HEK293T (cell line): ENCODE measurements around the gene MMP24.

Experiments used
- ARNT ChIP-seq: fragments of 450-650 bp; IDR thresholded peaks from 2 replicates; pipeline ENCODE4 v1.6.1; 2017; ENCODE audit warnings: mild to moderate bottlenecking
- CTBP1 ChIP-seq: fragments of 450-650 bp; IDR thresholded peaks from 2 replicates; pipeline ENCODE4 v1.6.1; 2016; ENCODE audit warnings: borderline replicate concordance
- ELF4 ChIP-seq: fragments of 450-650 bp; IDR thresholded peaks from 2 replicates; pipeline ENCODE4 v1.6.1; 2017; ENCODE audit warnings: antibody characterized with exemption
- FOXA1 ChIP-seq: fragments of 450-650 bp; IDR thresholded peaks from 2 replicates; pipeline ENCODE4 v1.6.1; 2016; ENCODE audit warnings: mild to moderate bottlenecking
- FOXK2 ChIP-seq: fragments of 450-650 bp; IDR thresholded peaks from 2 replicates; pipeline ENCODE4 v1.6.1; 2016; ENCODE audit warnings: mild to moderate bottlenecking
- FOXM1 ChIP-seq: fragments of 450-650 bp; IDR thresholded peaks from 2 replicates; pipeline ENCODE4 v1.6.1; 2017; ENCODE audit warnings: mild to moderate bottlenecking, borderline replicate concordance
- HDGF ChIP-seq: fragments of 450-650 bp; IDR thresholded peaks from 2 replicates; pipeline ENCODE4 v1.6.1; 2017; ENCODE audit warnings: antibody characterized with exemption, borderline replicate concordance
- L3MBTL2 ChIP-seq: fragments of 450-650 bp; conservative IDR thresholded peaks from 2 replicates; pipeline ENCODE4 v1.6.1; 2016; ENCODE audit warnings: mild to moderate bottlenecking
- LEF1 ChIP-seq: fragments of 450-650 bp; IDR thresholded peaks from 2 replicates; pipeline ENCODE4 v1.6.1; 2017; ENCODE audit warnings: mild to moderate bottlenecking, borderline replicate concordance
- NFRKB ChIP-seq: fragments of 450-650 bp; IDR thresholded peaks from 2 replicates; pipeline ENCODE4 v1.6.1; 2016; ENCODE audit warnings: mild to moderate bottlenecking, moderate library complexity
- SP1 ChIP-seq: fragments of 450-650 bp; IDR thresholded peaks from 2 replicates; pipeline ENCODE4 v1.6.1; 2017
- TARDBP ChIP-seq: fragments of 450-650 bp; IDR thresholded peaks from 2 replicates; pipeline ENCODE4 v1.6.1; 2016

- TF ChIP-seq FOXA1 = no peak
- TF ChIP-seq FOXM1 = no peak
- TF ChIP-seq HDGF = no peak
- TF ChIP-seq SP1 = no peak
- no peak for TF ChIP-seq FOXK2
- no peak for TF ChIP-seq L3MBTL2
- TF ChIP-seq ARNT = no peak
- no peak for TF ChIP-seq TARDBP
- no peak for TF ChIP-seq CTBP1
- no peak for TF ChIP-seq NFRKB
- no peak for TF ChIP-seq ELF4
- no peak for TF ChIP-seq LEF1
Measured at GRCh38 chr20:35206802-35207201, 19.7 kb upstream of the MMP24 start.
